HG03457 (cell line): ENCODE data around the gene PPP1R9B.

Source experiments
- ATAC-seq: cut with Tn5 transposase; IDR thresholded peaks from one replicate; pipeline ENCODE4 v1.9.1; 2021; ENCODE audit warnings: moderate number of reproducible peaks; ENCODE audit not compliant: unreplicated experiment

Gene PPP1R9B

GRCh38 chr17:50110591-50111349, 39.7 kb downstream of the PPP1R9B start:
- no peak for ATAC-seq

- ATAC-seq = no peak
Observed at GRCh38 chr17:50109785-50110184, 40.7 kb downstream of the PPP1R9B start.

GRCh38 chr17:50109207-50109606, 41.3 kb downstream of the PPP1R9B start:
- no peak for ATAC-seq

- ATAC-seq = no peak
Observed at GRCh38 chr17:50108556-50108955, 41.9 kb downstream of the PPP1R9B start.

GRCh38 chr17:50107790-50108414, 42.6 kb downstream of the PPP1R9B start:
- ATAC-seq = no peak

GRCh38 chr17:50106393-50107131, 43.9 kb downstream of the PPP1R9B start:
- no peak for ATAC-seq

GRCh38 chr17:50105811-50106210, 44.7 kb downstream of the PPP1R9B start:
- no peak for ATAC-seq

- ATAC-seq = no peak
Observed at GRCh38 chr17:50103941-50104340, 46.5 kb downstream of the PPP1R9B start.

- ATAC-seq = no peak
Observed at GRCh38 chr17:50103252-50103651, 47.2 kb downstream of the PPP1R9B start.

- ATAC-seq = no peak
Observed at GRCh38 chr17:50102164-50102991, 48.1 kb downstream of the PPP1R9B start.

- ATAC-seq = no peak
Observed at GRCh38 chr17:50101346-50102163, 48.9 kb downstream of the PPP1R9B start.

GRCh38 chr17:50100921-50101345, 49.5 kb downstream of the PPP1R9B start:
- no peak for ATAC-seq

- no peak for ATAC-seq
Observed at GRCh38 chr17:50100480-50100883, 50.0 kb downstream of the PPP1R9B start.

GRCh38 chr17:50099003-50099402, 51.5 kb downstream of the PPP1R9B start:
- ATAC-seq = no peak

GRCh38 chr17:50098583-50098982, 51.9 kb downstream of the PPP1R9B start:
- no peak for ATAC-seq

- ATAC-seq = no peak
Observed at GRCh38 chr17:50097926-50098325, 52.6 kb downstream of the PPP1R9B start.

GRCh38 chr17:50097455-50097854, 53.0 kb downstream of the PPP1R9B start:
- no peak for ATAC-seq

- no peak for ATAC-seq
Observed at GRCh38 chr17:50096758-50097157, 53.7 kb downstream of the PPP1R9B start.

- no peak for ATAC-seq
Observed at GRCh38 chr17:50096092-50096491, 54.4 kb downstream of the PPP1R9B start.

GRCh38 chr17:50095626-50096037, 54.8 kb downstream of the PPP1R9B start:
- ATAC-seq = no peak
